ENCODE measurements around the gene MYADML2.

The MYADML2 gene

GRCh38 chr17:81913394-81914102 is 33.5 kb downstream of the MYADML2 start:
- TF ChIP-seq GATA1 (IDR thresholded peaks at IDR 0.05; ENCODE audit: low read depth, low read length) (no peak), POLR2A (IDR thresholded peaks at IDR 0.05; ENCODE audit: low read length) (no peak)
- DNase-seq = no peak

DNA sequence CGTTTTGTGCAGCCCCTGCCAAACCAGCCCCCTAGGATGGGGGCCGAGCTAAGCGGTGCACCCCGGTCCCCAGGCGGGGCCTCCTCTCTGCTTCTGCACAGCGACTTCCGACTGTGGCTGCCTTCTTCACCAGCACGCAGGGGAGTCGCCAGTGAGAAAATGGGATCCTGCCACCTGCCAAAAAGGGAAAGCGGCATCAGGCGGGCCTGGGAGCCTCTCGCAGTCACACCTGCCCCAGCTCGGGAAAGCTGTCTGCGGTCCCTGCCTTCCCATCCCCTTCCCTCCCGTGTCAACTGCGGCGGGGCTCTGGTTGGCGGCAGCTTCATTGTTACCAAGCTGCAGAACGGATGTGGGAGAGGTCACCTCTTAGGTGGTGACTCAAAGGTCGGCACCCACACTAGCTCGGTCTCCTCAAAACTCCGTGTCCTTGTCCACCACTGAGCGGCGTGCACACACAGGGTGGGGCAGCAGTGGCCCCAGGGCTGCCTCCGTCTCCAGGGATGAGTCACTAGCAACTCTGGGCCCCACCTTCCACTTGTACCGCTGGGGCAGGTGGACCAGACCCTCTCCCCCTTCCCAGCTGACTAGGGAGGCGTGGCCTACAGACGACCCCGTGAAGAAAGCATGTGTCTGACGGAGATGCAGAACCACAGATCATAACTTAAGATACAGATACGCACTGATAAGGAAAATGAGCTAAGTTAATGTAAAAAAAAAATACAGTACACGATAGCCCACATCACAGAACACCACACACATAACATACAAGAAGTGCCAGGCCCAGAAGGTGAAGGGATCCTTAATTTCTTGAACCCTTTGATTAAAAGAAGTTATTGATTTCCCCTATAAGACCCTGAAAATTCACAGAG is 34.4 kb downstream of the MYADML2 start:
- DNase-seq = peak; percentile 47 to 73
- TF ChIP-seq GATA1 (IDR thresholded peaks at IDR 0.05; ENCODE audit: low read depth, low read length) = no peak
- TF ChIP-seq POLR2A (IDR thresholded peaks at IDR 0.05; ENCODE audit: low read length) = no peak

GRCh38 chr17:81911969-81912368 is 35.1 kb downstream of the MYADML2 start:
- no peak for DNase-seq
- no peak for TF ChIP-seq GATA1 (IDR thresholded peaks at IDR 0.05; ENCODE audit: low read depth, low read length)
- no peak for TF ChIP-seq POLR2A (IDR thresholded peaks at IDR 0.05; ENCODE audit: low read length)

DNA sequence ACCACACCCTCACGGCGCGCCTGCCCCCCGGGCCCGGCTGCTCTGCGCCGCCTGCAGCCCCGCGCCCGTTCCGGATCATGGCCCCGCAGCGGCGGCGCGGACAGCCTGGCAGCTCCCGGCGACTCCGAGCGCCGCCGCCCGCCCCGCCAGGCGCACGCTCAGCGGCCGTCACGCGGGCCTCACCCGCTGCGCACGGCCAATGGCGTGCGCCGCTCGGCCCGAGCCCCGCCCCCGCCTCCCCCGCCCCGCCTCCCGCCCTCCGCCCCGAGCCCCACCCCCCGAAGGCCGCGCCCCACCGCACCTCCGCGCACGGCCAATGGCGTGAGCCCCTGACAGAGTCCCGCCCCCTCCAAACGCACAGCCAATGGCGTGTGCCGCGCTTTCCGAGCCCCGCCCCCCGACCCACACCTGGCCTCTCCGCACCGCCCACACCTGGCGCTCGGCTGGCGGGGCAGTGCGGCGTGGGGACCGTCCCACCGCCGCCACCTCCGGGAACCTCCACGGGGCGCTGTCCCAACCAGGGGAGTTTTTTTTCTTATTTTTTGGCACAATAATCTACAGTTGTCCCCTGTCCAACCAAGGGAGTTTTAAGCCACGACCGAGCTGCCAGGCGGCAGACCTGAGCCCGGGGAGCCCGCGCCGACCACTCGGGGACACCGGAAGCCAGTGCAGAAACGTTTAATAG is 35.6 kb downstream of the MYADML2 start, which contains the start of gene PCYT2:
PCYT2 (minus strand) TSS at position 123 of the 685 bp plus-strand sequence; CDS start at position 79, 44 bp downstream.
- DNase-seq = peak; percentile 91 to 96
- TF ChIP-seq GATA1 (IDR thresholded peaks at IDR 0.05; ENCODE audit: low read depth, low read length) = no peak

DNA sequence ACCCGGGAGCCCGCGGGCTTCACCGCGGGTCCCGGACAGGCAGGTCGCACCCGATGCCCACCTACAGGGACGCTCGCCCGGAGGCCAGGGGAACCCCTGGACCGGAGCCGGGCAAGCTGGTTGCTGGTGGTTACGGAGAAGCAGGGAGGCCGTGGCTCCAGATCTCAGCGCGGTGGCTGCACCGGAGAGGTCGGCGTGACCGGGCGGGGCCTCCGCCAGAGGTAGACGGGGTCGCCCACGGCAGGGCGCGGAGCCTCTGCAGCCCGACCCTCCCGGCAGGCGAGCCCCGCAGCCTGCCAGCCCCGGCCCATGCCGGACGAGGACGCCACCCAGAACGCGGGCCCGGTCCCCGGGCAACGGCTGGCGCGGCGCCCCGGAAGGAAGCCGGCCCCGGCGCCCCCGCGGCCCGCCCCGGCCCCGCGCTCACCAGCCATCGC is 36.2 kb downstream of the MYADML2 start:
- DNase-seq = peak; percentile 56 to 67
- TF ChIP-seq GATA1 (IDR thresholded peaks at IDR 0.05; ENCODE audit: low read depth, low read length) (no peak), POLR2A (IDR thresholded peaks at IDR 0.05; ENCODE audit: low read length) (no peak)

GRCh38 chr17:81909966-81910839 is 36.8 kb downstream of the MYADML2 start:
- peak; percentile 45 to 61 for DNase-seq
- no peak for TF ChIP-seq GATA1 (IDR thresholded peaks at IDR 0.05; ENCODE audit: low read depth, low read length)
- no peak for TF ChIP-seq POLR2A (IDR thresholded peaks at IDR 0.05; ENCODE audit: low read length)

DNA sequence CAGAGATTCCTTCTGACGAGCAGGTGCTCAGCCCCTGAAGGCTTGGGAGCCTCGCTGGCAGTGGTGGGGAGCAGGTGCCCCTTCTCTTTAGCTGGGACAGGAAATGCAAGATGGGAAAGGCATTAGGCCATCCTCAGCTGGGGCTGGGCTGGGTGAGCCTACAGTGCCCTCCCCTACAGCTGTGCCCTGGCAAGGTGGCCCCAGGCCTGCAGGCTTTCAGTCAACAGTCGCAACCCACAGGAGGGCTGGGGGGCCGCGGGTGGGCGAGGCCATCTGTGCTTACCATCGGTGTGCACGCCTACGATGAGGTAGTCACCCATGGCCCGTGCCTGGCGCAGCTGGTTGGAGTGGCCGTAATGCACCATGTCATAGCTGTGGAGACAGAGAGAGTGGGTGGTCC is 37.8 kb downstream of the MYADML2 start:
- TF ChIP-seq POLR2A (IDR thresholded peaks at IDR 0.05; ENCODE audit: low read length) (no peak), GATA1 (IDR thresholded peaks at IDR 0.05; ENCODE audit: low read depth, low read length) (no peak)
- DNase-seq = no peak

GRCh38 chr17:81908793-81909192 is 38.2 kb downstream of the MYADML2 start:
- TF ChIP-seq GATA1 (IDR thresholded peaks at IDR 0.05; ENCODE audit: low read depth, low read length) = no peak
- TF ChIP-seq POLR2A (IDR thresholded peaks at IDR 0.05; ENCODE audit: low read length) = no peak
- no peak for DNase-seq

GRCh38 chr17:81907219-81908145 is 39.6 kb downstream of the MYADML2 start:
- TF ChIP-seq POLR2A (IDR thresholded peaks at IDR 0.05; ENCODE audit: low read length) (no peak), GATA1 (IDR thresholded peaks at IDR 0.05; ENCODE audit: low read depth, low read length) (no peak)
- DNase-seq = no peak

- no peak for TF ChIP-seq POLR2A (IDR thresholded peaks at IDR 0.05; ENCODE audit: low read length)
- TF ChIP-seq GATA1 (IDR thresholded peaks at IDR 0.05; ENCODE audit: low read depth, low read length) = no peak
- no peak for DNase-seq
Measured at GRCh38 chr17:81906476-81907218, 40.4 kb downstream of the MYADML2 start.

GRCh38 chr17:81905993-81906392 is 41.0 kb downstream of the MYADML2 start:
- DNase-seq = no peak

More at GRCh38 chr17:81905993-81906392, 41.0 kb downstream of the MYADML2 start:
- TF ChIP-seq POLR2A (IDR thresholded peaks at IDR 0.05; ENCODE audit: low read length) (no peak), GATA1 (IDR thresholded peaks at IDR 0.05; ENCODE audit: low read depth, low read length) (no peak)

Data from erythroblast (primary cell).